WI38 (cell line): Measurements from ENCODE around the gene FA2H.
A peak's percentile ranks its signal among the peaks of the same experiment; 100 is the strongest.

Experiments
- H3K4me3 ChIP-seq: 2 replicates; pipeline ENCODE4 v1.5.1; 2011; ENCODE audit warnings: low read depth, mild to moderate bottlenecking, control low read depth, low read length
- TF ChIP-seq, protein P1 (sequence below): IDR thresholded peaks from 2 replicates; pipeline ENCODE4 v1.5.1; 2012; ENCODE audit warnings: low read depth, mild to moderate bottlenecking, control low read depth, low read length

The FA2H gene

DNA sequence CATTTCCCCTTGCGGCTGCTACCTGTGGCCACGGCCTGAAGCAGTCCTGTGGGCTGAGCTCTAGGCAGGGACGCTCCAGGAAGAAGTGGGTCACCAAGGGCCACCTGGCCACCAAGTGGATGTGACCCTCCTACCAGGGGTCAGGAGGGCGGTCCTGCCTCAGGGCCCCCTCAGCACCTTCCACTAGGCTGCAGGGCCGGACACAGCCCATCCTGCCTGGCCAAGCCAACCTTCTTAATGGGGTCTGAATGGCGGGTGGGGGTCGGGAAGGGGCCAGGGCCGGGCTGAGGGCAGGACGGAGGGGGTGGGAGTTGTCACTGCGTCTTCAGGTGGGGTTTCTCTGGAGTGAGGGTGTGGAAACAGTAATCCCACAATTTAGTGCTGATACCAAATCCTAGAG, 60.7 kb downstream of the FA2H start:
- no peak overlapping the region for H3K4me3 ChIP-seq
- TF ChIP-seq, protein P1, sequence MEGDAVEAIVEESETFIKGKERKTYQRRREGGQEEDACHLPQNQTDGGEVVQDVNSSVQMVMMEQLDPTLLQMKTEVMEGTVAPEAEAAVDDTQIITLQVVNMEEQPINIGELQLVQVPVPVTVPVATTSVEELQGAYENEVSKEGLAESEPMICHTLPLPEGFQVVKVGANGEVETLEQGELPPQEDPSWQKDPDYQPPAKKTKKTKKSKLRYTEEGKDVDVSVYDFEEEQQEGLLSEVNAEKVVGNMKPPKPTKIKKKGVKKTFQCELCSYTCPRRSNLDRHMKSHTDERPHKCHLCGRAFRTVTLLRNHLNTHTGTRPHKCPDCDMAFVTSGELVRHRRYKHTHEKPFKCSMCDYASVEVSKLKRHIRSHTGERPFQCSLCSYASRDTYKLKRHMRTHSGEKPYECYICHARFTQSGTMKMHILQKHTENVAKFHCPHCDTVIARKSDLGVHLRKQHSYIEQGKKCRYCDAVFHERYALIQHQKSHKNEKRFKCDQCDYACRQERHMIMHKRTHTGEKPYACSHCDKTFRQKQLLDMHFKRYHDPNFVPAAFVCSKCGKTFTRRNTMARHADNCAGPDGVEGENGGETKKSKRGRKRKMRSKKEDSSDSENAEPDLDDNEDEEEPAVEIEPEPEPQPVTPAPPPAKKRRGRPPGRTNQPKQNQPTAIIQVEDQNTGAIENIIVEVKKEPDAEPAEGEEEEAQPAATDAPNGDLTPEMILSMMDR, result no peak

DNA sequence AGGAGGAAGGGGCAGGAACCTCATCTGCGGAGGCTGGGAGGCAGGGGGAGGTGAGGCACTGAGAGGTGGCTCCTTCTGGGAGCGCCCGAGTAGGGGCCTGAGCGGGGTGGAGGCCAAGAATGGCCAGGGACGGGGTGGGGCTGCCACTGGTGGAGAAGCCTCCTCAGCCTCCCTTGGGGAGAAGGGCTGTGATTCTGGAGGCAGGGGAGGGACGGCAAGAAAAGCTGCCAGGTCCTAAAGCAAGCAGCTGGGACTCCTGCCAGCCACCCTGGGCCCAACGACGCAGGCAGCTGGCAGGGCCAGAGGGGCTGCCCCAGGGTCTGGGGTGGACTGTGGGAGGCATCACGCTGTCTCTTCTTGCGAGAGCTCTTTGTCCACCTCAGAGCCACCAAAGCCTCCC, 61.3 kb downstream of the FA2H start:
- TF ChIP-seq, protein P1, result no peak
- no peak overlapping the region for H3K4me3 ChIP-seq

DNA sequence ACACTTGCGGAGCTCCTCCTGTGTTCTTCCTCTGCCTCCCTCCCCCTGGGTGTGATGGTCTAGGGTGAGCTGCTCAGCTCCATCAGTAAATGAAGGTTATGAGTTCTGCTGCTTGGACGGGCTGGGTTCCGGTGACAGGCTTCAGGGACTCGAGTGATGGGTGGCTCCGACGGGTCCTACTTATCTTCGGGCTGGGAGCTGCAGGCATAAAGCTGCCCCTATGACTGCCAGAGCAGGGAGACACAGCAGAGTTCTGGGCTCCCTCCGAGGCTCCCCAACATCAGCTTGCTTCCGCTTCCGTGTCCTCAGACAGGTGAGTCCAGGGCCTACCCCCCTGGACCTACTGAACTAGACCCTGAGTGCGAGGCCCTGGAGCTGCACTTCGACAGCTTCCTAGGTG, 62.7 kb downstream of the FA2H start:
- no peak overlapping the region for H3K4me3 ChIP-seq
- TF ChIP-seq, protein P1, result no peak

DNA sequence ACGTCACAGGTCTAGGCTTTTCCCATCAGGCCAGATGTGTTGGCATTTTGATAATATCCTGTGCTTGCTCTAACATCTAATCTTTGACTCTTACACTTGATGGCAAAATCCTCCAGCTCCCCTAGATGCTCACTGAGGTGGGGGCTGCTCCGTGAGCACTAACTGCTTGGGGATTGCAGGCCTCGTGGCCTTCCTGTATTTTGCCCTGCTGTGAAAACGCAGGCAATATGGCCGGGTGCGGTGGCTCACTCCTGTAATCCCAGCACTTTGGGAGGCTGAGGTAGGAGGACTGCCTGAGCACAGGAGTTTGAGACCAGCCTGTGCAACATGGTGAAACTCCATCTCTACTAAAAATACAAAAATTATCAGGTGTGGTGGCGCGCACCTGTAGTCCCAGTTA, 64.2 kb downstream of the FA2H start:
- no peak overlapping the region for H3K4me3 ChIP-seq
- TF ChIP-seq, protein P1, result no peak

DNA sequence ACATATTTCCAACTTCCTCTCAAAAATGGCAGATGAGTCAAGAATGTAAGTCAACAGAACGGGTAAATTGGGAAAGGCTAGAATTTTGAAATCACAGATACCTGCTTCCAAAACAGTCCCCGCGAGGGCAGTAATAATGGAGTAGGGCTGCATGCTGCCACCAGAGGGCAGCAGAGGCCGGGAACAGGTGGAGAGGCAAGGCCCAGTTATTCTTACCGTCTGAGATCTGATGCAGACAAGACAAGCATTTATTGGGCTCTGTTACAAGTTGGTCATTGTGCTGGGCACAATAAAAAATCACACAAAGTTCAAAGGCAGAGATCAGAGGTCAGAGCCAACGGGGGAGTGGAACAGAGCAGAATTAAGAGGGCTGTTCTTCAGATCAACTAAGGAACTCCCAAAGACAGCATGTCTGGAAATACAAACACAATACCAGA, 65.2 kb downstream of the FA2H start:
- TF ChIP-seq, protein P1, result peak; percentile 86
- H3K4me3 ChIP-seq, result no peak overlapping the region

DNA sequence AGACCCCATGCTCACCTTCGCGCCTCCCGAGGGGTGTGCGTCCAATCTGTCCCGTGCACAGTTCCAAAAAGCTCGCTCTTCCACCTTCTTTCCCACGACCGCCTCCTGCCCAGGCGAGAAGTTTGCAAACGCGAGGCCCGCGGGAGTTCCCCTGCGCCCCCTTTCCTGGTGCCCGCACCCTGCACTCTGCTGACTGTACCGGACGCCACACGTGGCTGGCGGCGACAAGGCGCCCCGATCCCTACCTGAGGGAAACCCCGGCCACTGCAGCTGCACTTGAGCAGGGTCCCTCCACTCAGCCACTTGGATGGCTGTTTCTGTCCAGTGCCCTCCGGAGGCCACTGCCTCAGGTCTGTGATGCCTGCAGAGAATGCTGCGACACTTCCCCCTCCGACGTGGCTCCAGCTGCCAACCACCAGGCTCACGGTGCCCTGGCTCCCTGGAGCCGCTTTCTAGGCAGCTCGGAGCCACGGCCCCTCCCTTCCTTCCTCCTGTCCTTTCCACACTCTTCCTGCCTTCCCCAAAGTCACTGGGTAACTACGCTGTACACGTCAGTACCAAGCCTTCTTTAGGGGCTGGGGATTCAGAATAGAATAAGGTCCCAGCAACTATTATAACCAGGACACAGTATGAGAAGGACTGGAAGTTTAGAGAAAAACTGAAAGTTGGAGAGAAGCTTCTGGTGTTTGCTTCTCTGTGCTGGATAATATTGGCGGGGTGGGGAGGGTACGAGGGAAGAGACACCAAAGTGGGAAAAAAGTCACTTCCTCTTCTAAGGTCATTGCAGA, 74.0 kb downstream of the FA2H start, which contains the start of gene MLKL:
Gene MLKL (minus strand): TSS at position 425 of the 788 bp plus-strand sequence. CDS start 5,105 bp downstream, outside the sequence.
- peak within 1 kb of the TSS; percentile 91 for H3K4me3 ChIP-seq
- TF ChIP-seq, protein P1, result no peak

DNA sequence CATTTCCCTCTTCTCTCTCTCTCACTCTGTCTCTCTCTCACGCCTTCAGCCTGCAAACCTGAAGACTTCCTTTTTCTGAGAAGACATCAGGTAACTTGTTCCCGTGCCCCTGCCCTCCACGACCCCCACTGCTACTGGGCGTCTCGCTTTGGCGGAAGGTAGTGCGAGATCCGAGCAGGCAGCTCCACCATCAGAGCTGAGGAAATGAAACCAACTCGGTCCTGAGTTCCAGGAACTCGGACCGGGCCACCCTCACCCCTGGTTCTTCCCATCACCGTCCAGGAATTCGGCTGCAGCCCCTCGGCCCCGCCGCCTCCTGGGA, 74.5 kb downstream of the FA2H start:
- TF ChIP-seq, protein P1, result no peak
- H3K4me3 ChIP-seq, result peak overlapping the region; percentile 91
